HG02588 (cell line): ENCODE results near the gene NTM.
"Not testable (repeated sequence)": the region's sequence is repeated elsewhere in the genome, so short reads cannot be mapped to it uniquely, and the experiment has no call there.

Source experiments
- ATAC-seq: cut with Tn5 transposase; IDR thresholded peaks from one replicate; pipeline ENCODE4 v1.9.1; 2021; ENCODE audit warnings: mild to moderate bottlenecking, moderate library complexity; ENCODE audit not compliant: unreplicated experiment

NTM gene

DNA sequence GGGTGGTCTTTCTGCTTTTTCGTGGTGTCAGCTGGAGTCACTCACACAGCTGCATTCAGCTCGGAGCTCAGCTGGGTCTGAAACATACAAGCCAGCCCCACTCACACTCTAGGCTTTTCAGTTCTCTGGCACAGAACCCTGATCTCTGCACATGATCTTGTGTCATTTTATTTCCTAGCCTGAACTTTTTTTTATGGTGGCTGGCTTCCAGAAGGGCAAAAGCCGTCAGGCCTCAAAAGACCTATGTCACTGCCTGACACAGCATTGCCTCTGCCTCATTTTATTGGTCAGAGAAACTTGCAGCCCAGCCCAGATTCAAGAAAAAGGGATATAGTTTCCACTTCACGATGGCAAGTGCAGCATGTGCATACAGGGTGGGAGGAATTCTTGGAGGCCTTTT is 117.8 kb downstream of the NTM start:
- ATAC-seq, result no peak

DNA sequence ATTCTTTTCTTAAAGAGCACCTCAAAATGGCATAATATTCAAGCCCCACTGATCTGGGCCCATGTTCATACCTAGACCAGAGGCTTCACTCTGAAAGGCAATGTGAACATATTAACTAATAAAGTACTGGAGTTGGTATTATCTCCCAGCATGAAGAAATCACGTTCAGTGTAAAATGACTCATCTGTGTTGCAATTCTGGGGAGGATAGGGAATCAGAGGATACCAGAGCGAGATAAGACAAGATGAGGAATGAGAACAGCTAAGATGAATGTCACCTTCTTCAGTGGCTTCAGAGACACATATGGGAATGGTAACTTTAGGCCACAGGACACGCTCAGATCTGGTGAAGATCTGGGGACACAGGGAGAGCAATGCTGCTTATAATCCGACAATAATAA is 121.1 kb downstream of the NTM start:
- no peak for ATAC-seq

DNA sequence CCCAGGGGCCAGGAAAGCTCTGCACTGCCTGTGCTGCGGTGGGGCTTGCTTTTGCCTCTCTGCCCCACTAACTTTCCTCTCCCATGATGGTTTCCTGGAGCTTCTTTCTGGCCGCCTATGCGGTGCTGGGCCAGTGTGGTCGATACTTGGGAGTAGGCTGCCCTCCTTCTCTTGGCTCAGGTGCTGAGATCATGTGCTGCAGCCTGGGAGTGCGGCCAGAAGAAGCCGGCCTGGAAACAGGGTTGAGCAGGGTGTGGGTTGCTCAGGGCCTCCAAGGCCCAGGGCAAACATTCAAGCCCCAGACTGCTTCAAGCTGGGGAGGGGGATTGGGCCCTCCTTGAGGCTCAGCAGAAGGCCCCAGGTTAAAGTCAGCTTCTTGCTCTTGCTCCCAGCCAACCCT is 125.0 kb downstream of the NTM start:
- no peak for ATAC-seq

DNA sequence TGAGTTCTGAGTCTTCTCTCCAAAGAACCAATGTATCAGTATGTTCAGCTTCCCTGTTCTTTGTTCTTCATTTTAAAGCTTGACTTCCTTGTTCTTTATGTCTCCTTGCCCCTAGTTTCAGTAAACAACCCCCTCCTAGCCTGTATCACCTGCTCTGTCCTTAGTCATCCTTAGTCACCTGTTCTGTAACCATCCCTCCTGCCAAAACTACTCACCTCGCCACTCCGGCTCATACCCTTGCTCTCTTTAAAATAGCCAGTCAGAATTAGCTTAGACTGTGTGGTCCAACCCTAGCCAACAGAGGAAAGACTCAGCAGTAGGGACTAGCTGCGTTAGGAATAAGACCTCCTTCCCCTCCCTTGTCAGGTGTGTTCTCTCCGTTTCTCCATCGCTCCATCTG is 127.3 kb downstream of the NTM start:
- ATAC-seq, result not testable (repeated sequence)

DNA sequence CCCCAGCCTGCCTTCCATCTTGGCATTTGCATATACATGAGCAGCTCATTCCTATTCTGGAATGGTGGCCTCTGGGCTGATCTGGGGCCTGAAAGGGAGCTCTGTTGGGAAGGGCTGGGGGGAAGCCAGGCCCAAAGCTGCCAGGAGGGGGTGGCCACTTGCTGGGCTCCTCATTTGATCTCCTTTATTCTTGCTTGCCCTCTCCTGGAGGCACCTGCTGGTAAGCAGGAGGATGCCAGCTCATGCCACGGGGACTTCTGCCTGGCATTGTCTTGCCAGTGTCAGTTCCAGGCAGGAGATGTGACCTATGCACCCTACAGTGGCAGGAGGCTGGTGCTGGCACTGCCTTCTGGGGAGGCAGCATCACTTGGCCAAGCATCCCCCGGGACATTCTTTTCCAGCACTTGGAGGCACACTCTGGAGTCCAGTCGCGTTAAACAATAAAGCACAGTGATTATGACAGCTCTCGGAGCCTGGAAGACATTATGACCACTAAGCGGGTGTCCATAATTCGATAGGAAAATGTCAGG is 128.3 kb downstream of the NTM start:
- ATAC-seq, result no peak

DNA sequence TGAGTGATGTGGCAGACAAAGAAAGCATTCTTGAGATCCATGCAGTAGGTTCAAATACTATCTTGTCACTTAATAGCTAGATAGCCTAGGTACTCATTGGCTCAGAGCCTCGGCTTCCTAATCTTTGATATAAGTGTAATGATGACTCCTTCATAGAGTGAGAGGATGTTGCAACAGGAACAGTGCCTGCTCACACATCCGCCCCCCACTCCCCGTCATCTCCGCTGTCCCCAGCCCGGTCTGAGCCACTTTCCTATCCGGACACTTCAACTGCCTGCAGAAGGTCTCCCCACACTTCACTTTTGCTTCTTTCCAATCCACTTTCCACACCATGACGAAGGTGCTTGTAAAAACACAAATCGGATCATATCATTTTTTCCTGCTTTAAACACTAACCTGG is 128.8 kb downstream of the NTM start:
- ATAC-seq, result no peak

DNA sequence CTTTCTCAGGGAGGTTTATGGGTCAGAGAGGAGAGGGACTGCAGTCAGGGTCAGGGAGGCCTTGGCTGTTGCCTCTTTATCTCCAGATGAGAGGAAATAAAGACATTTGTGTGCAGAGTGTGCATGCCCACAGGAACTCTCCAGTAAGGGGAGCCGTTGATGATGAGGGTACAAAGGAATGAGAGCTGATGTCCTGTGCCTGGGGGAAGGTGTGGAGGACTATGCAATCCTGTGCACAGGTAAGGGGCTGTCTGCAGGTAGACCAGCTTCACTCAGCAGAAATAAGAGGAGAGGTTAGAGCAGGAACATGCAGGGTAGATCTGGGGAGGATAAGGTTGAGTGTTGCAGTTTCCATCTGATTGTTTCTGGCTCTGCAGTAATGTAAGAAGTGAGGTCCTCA is 132.6 kb downstream of the NTM start:
- no peak for ATAC-seq

DNA sequence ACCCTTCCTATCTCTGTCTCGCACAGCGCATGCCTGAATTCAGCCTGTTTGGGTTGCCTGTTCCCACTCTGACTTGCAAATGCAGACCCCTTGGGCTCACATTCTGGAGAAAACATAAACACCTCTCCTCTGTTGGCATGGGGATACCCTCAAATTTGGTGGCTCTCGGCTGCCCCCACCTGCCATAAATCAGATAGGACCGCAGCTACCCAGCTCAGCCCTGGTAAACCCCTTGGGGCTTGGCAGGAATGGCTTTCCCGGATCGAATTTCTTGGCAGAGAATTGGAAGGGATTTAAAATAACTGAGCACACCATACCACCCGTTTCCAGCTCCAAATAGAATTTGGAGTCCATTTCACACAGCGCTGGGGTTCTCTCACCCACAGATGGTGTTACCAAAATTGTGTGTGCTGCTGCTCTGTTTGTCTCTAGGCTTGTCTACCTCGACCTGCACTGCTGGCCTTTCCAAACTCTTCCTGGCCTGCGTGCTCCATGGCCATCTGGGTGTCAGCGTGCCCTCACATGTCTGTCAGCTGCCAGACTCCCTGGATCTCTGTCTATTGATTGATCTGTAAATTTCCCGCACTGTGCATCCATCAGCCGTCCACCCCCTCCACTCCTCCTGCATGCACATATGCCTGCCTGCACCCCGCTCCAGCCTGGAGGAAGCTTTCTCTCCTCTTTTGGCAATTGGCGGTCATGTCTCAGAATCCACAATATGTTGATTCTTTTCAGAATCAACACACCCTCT is 134.0 kb downstream of the NTM start:
- no peak for ATAC-seq

DNA sequence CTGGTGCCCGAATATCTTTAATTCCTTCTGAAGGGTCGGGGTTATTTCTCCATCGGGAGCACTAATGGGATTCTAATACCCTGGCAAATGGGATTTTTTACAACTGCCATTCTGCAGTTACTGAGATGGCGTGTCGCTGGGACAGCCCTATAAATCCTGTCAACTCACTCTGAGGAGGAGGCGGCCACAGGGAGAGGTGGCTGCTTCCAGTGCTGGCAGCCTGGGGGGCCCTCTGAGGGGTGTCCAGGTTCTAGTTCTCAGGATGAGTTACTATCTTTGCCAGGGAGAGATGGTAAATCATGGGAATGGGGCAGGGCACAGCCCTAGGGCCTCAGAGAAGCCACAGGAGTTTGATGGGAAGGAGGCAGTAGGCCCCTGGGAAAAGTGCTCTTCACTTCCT is 135.9 kb downstream of the NTM start:
- no peak for ATAC-seq

DNA sequence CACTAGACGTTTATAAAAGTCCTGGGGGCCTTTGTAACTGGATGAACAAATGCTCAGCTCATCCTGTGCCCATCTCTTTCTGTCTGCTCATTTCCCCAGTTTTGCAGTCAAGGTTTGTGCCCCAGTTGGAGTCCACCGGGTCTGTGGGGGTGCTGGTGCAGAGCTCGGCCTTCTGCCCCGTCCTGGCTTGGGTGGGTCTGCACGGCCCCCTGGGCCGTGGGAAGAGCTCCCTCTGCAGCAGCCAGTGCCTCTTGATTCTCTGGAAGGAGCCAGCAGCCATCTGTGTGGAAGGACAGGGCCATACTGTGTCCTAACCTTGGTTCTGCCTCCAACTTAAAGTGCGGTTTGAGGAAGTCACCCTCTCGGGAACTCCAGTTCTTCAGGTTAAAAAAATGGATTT is 140.2 kb downstream of the NTM start:
- no peak for ATAC-seq

DNA sequence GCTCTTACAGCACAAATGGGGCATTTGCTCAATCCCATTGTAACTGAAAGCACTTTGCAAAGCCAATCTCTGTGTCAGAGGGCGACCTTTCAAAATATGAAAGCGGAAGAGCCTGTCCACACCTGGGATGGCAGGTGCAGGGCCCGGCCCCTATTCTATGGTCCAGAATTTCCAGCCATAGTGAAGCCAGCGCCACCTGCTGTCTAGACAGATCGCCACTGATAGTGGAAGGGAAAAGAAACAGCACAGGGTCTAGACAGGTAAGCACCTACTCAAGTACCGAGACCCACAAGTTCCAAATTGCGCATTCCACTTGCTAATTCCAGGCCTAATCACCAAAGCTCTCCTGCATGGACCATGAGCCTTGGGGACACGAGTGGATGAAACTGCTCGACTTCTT is 141.4 kb downstream of the NTM start:
- ATAC-seq, result no peak

DNA sequence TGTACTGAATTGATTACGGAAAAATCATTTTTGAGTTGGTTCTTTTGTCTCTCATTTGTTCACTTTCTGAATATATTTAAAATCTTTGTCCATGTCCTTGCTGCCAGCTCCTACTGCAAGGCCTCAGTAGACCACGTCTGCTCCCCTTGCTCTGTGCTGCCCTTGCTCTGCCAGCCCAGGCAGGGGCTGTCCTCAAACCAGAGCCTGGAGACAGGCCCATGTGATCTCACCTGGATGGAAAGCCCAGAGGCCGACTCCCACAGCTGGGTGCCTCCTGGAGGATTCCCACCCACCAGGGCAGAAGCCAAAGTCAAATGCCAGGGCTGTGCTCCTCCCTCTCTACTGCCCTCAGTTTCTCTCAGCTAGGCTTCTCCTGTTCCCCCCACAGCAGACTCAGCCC is 141.8 kb downstream of the NTM start:
- ATAC-seq, result no peak

DNA sequence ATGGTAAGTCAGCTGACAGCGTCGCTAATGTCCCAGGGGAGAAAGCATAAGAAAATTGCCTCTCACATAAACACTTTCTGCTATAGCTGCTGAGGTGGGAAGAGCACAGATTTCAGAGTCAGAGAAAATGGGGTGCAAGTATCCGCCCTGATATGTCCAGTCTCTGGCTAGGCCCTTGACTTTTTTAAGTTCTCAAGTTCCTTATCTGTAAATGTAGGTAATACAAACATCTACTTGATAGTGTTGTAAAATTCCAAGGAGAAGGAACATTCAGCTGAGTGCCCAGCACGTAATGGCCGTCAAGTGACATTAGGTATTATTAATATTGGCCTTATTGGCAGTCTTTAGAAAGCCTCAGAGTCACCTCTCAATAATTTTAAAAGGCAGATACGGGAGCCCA is 143.6 kb downstream of the NTM start:
- ATAC-seq, result no peak

DNA sequence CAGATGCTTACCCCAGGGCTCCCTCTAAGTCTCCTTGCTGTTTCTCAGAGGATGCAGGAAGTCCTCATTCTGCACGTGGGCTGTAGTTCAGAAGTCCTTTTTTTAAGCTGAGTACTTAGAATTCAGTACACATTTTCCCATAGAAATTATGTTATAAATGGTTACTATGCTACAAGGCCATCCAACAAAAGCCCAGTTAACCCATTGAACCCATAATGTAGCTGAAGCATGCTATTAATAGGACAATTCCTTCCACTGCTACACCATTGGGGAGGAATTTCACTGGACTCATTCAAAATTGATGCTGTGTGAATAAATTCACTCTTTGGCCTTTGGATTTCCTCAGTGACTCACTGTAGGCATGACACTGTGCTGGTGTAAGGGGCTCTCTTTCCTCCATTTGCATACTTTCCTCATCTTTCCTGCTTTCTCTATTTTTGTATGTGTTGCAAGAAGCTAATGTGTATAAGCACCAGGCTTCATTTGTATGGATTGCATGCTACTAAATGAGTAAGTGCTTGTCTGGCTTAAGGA is 148.0 kb downstream of the NTM start:
- no peak for ATAC-seq

DNA sequence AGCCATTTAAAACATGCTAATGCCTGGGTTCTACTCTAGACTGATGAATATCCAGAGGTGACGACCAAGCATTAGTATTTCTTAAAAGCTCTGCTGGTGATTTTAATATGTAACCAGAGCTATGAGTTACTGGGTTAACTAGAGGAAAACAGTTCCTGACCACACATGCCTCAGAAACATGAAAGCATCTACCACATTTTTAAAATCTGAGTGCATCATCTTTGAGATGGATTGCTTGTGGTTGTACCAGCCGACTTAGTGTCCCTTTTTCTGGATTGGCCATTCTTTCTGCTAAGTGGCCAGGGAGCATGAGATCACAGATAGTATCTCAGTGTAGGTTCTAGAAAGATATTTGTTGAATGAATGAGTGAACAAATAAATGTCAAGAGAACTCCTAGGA is 152.4 kb downstream of the NTM start:
- no peak for ATAC-seq

DNA sequence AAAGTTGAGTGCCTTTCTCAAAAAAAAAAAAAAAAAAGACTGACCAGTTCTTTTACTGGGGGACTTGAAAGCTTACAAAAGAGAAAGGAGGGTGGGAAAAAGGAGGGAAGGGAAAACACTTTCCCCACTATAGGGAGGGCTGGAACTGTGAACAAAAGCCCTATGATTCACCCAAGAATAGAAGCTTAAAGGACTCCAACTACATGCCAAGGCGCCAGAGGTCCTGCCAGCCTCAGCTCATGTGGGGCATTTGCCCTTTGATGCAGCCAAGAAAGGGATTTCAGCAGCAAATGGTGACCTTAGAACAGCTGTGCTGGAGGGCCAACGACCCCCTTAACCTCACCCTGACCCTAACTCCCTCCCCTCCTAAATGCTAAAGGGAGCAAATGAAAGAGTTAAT is 160.0 kb downstream of the NTM start:
- ATAC-seq, result no peak

DNA sequence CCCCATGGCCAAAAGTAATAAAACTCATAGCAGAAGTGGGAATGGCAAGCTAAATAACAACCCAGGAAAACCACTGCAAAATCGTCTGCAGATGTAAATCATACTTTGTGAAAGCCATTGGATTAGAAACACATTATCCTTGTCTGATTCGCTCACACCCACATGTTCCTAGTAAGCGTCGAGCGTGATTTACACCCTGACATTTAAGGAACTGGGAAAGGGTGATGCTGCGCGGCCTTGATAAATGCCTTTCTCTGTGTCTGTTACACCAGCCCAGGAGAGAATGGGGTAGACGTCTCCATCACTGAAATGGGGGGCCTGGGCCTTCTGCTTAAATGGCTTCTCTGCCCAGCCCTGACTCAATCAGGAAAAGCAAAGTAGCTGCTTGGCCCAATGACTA is 162.7 kb downstream of the NTM start:
- ATAC-seq, result no peak

DNA sequence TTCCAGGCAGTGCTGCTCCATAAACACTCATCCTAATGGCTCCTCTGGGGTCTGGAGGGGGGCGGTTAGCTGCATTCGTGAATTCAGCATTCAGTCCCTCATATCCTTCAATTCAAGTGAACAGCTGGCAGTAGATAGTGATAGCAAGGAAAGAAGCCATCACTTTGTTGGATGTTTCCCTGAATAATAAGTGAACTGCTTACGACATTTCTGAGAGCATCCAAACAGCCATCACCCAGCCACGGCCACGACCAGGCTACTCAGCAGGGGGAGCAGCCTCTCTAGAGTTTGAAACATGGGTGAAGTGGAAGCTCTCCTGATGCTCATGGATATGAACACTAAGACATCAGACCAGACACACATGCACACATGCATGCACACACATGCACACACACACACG is 163.6 kb downstream of the NTM start:
- no peak for ATAC-seq

DNA sequence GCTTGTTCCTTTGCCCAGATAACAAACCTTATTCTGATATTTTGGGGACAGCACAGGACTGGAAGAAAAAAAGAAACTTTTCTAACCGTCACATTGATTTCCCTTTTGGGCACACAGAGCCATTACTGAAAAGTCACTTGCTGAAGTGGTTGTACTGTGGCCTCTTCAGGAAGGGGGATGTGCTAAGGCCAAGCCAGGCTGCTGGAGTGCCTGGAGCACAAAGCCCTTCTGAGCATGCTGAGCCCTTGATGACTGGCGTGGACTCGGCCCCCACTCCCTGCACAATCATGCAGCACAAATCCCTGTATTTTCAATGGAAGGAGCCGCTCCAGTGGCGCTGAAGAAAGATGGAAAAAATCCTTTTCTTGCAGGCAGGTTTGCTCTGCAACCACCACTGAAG is 164.2 kb downstream of the NTM start:
- no peak for ATAC-seq

DNA sequence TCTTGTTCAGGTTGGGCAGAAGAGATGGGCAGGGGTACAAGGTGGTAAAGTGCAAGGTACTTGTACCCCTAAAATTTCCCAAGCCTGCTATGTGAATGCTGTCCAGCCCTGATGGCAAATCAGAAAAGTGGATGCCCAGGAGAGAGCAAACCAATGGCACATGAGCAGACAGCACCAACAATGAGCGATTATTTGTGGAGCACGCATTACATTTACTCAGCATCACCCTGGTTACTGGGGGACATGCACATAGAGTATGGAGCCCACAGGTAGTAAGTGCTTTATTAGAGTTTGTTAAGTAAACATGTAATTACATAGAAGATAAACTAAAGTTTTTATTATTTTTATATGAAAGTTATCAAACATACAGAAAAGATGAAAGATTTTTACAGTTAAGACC is 165.7 kb downstream of the NTM start:
- no peak for ATAC-seq

DNA sequence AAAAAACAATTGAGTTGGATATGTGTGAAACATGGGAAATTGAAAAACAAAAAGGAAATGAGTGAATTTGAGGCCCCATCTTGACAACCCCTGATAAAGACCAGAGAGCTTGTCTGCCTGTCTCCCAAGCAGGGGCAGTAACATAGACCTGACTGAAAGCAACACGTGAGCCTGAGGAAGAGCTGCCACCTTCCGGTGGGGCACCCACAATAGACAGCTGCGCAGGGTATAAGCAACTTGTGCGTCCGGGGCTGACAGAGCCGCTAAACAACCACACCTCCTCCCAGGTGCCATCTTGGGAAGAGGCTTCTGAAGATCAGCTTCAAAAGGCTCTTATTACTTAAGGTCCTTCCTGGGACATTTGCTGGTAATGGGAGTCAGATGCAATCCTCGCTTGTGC is 166.8 kb downstream of the NTM start:
- no peak for ATAC-seq

DNA sequence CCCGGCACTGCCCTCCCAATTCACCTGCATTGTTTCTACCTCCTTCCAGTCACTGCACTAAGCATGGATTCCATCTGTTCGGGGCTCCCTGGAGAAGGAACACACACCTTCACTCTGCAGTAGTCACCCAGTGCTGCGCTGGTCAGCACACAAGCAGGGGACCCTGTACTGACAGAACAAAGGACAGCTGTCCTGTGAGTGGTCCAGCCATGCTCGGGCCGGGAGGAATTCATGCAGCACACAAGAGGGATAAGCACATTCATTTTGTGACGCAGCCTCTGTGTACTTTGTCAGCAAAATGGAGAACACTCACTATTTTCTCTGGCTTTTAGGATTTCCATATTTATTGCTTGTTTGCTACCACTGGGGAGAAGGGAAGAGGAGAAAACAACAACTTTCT is 167.3 kb downstream of the NTM start:
- no peak for ATAC-seq

DNA sequence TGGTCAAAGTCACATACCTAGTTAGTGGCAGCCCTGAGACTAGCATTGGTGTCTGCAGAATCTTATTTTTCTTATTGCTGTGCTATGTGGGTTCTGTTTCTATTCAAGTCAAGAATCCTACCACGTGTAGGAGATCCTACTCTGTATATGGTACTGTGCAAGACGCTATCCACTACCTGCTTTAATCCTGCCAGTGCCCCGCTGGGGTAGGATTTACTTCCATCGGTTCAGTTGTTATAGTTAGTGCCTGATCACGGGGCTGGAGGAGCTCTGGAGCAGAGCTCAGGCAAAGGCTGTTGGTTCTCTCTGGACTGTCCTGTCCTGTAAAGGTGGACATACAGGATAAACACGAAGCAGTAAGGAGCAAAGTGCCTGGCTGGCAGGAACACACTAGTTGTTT is 167.9 kb downstream of the NTM start:
- ATAC-seq, result no peak
